Anterior cingulate cortex (tissue), 58 donors: ENCODE results near the gene TYW1.
A peak's percentile ranks its signal among the peaks of the same experiment; 100 is the strongest.
"Not testable (repeated sequence)": the region's sequence is repeated elsewhere in the genome, so short reads cannot be mapped to it uniquely, and the experiment has no call there.

Experiments used
- DNase-seq, 58 donors: peaks; one replicate each; lab custom pipeline; 2025; lab: John Stamatoyannopoulos, UW

TYW1 gene

DNA sequence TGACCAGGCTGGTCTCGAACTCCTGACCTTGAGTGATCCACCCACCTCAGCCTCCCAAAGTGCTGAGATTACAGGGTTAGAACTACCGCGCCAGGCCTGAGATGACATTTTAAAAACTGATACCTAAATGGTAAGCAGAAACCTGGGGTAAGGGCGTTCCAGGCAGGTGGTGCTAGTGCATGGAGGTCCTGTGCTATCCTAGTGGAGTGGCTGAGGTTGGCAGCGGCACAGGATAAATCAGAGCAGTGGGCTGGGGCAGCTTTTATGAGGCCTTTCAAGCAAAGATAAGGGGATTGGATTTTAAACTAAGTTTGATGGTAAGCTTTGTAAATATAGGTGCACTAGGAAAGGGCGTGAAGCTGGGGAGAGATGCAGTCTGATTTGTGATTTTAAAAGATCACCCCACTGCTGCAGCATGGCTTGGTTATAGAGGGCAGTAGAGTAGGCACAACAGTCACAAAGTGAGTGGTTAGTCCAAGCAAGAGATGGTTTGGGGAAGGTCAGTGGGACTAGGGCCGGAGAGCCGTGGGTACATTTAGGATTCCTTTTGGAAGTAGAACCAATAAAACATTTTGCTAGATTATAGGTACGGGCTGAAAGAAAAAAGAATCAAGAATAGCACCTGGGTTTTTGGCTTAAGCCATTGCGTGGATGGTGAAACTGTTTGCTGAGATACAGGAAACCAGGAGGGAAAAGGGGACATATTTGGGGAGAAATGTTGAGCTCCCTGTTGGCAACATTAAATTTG is 188.5 kb downstream of the TYW1 start:
- not testable (repeated sequence) for DNase-seq

GRCh38 chr7:67185660-67186129 is 189.1 kb downstream of the TYW1 start:
- DNase-seq, result not testable (repeated sequence)

DNA sequence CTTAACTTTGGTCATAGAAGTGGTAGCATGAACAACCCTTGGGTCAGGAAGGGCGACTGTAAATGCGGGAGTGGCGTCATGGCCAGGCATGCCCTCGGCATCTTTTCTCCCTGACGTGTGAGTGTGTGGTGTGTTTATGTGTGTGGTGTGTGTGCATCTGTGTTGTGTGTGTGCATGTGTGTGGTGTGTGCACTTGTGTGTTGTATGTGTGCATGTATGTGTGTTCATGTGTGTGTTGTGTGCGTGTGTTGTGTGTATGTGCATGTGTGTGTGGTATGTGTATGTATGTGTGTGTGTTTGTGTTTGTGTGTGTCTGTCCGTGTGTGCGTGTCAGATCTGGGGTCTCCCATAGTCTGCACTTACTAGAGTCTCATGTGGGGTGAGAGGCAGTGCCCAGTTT is 192.5 kb downstream of the TYW1 start:
- DNase-seq, result not testable (repeated sequence)

GRCh38 chr7:67189801-67190465 is 193.3 kb downstream of the TYW1 start:
- not testable (repeated sequence) for DNase-seq

DNA sequence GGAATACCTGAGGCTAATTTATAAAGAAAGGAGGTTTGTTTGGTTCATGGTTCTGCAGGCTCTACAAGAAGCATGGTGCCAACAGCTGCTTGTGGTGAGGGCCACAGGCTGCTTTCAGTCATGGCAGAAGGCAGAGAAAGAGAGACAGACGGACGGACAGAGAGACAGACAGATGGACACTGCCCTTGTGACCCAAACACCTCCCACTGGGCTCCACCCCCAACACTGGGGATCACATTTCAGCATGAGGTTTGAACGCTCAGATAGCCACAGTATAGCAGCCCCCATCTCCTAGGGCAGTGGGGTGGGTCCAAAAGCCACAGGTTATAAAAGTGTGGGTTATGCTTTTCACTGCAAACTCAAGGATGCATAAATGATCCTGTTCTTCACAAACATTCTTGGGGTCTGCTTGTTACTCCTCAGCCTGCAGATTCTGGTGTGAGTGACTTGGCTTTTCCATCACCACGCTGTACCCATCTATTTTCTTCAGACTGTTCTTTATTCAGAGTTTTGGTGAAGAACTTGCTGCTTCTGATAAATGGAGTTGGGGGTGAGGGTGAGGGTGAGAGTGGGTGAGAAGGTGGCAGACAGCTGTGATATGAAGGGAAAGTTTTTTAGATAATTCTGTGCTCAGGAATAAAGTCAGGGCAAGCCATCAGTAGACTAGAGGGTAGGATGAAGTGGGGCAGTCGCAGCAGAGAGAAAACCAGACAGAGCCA is 194.5 kb downstream of the TYW1 start:
- not testable (repeated sequence) for DNase-seq

GRCh38 chr7:67192123-67192702 is 195.6 kb downstream of the TYW1 start:
- not testable (repeated sequence) for DNase-seq

DNA sequence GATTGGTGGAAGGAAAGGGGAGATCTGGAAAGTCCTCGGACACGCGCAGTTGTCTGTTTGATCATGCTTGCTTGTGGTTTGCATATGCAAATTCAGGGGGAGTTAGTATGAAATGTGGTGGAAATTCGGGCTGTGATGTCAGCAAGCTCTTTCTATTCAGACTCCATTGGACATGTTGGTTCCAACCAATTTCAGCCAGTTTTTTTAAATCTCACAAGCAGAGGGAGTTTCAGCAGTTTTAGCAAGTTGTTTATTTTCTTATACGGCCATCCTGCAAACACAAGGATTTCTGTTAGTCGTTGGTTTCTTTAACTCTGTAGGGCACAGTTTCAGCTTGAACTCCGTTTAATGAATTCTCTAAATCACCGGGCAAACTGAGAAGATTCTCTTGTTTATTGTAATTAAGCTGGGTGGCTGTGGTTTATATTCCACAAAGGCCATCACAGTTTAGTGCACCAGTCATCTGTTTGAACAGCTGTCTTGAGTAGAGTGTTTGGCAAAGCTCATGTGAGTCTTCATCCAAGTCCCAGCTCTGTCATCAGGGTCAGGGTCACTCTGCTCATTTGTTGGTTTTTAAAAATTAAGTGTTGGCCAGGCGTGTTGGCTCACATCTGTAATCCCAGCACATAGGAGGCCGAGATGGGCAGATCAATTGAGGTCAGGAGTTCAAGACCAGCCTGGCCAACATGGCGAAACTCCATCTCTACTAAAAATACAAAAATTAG is 196.4 kb downstream of the TYW1 start:
- peak in 13 of 58 donors; percentile 1 to 26 (median 4) for DNase-seq

GRCh38 chr7:67196176-67196575 is 199.5 kb downstream of the TYW1 start:
- not testable (repeated sequence) for DNase-seq

DNA sequence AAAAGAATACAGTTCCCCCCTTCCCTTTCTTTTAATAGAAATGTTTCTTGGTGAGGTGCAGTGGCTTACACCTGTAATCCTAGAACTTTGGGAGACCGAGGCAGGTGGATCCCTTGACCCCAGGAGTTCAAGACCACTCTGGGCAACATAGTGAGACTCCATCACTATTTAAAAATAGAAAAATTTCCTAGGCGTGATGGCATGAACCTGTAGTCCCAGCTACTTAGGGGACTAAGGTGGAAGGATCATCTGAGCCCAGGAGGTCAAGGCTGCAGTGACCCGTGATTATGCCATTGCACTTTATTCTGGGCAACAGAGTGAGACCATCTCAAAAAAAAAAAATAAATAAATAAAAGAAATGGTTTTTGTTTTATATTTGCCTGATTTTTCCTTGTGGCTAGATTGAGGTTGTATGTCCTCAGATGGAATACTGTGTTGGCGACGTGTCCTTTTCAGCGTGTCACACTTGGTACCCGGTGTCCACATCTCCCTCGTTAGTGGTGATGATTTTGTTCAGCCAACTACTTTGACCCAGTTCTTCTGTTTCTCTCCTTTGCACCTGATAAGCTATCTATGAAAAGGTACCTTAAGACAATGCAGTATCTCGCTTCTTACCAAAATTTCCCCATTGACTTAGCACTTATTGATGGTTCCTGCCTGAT is 202.4 kb downstream of the TYW1 start:
- DNase-seq, result not testable (repeated sequence)

DNA sequence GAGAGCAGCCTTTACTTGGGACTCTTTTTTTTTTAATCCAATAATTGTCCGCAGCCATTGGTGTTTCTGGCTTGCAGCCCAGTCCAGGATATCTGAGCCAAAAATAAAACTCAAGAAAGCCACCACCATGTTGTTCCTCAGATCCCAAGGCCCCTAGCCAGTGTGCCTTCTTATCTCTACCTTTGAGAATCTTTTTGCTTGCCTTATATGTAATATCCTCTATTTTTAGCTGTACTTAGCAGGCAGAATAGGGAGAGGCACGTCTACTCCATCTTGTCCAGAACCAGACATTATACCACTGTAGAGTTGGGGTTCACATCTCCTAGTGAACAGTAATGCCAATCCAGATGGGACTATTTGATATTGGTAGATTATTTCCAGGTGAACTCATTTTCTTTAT is 209.1 kb downstream of the TYW1 start:
- DNase-seq, result not testable (repeated sequence)

GRCh38 chr7:67206452-67206851 is 209.8 kb downstream of the TYW1 start:
- no peak for DNase-seq

DNA sequence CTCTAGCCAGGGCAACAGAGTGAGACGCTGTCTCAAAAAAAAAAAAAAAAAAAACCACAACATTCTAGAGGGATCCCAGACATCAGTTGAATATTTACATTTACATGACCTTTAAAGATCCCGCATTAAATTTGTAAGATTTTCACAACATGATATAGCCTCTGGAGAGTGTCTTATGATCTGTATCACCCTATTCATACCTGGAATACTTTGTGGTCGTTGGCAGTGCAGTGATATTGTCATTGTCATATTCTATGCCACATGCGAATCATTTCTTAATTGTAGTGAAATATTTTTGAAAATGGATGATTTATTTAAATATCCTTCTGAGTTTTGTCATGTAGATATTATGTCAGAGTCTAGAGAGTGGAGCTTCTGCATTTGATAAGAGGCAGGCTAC is 212.0 kb downstream of the TYW1 start:
- not testable (repeated sequence) for DNase-seq

DNA sequence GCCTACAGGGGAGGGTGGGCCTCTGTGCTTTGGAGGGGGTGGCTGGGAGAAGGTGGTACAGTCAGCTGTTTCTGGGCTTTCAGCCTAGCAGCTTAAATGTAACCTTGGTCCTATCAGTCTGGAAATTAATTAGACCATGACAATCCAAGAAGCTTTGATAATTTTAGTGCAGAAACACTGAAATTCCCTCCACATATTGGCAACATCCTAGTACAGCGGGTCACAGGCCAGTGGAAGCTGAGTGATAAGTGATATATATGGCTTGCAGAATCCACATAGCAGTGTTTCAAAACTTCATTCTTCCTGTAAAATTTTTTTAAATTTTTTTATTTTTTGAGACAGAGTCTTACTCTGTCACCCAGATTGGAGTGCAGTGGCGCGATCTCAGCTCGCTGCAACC is 212.6 kb downstream of the TYW1 start:
- no peak for DNase-seq

- no peak for DNase-seq
Observed at GRCh38 chr7:67210567-67210966, 213.9 kb downstream of the TYW1 start.

DNA sequence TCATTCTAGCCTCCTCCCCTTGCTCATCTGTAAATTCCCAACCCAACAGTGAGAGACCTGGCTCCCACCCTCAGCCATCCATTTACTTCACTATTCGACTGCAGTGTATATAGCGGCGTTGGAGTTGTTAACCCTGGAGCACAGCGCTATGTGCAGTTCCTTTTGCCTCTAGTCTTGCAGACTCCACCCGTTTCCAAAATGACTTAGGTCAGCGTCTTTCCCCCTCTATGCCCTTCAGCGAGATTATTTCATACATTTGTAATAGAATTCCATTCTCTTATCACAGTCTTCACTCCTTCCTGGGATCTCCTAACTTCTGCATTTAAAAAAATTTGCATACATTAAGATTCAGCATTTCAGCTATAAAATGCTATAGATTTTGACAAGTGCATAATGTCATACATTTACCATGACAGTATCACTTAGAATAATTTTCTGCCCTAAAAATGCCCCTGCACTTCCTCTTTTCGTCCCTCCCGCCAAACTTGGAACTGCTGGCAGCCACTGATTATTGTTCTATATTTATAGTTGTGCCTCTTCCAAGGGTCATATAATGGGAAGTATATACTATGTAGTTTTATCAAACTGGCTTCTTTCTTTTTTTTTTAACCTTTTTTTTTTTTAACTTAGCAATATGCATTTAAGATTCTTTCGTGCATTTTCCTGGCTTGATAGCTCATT is 215.2 kb downstream of the TYW1 start:
- not testable (repeated sequence) for DNase-seq

GRCh38 chr7:67213038-67213437 is 216.4 kb downstream of the TYW1 start:
- DNase-seq, result not testable (repeated sequence)

- peak in 29 of 58 donors; percentile 4 to 66 (median 24) for DNase-seq
Observed at GRCh38 chr7:67223551-67223950, 226.9 kb downstream of the TYW1 start.

- DNase-seq, result peak in 9 of 58 donors; percentile 0 to 24 (median 3)
Observed at GRCh38 chr7:67226340-67226907, 229.8 kb downstream of the TYW1 start.
